H54 (cell line): Measurements from ENCODE around the gene CTIF.
A peak's percentile ranks its signal among the peaks of the same experiment; 100 is the strongest.

Experiments used
- DNase-seq: peaks from one replicate; pipeline ENCODE4 v3.0.0; 2011; ENCODE audit warnings: low spot score, mixed read lengths; ENCODE audit not compliant: insufficient read length
- FAIRE-seq: peaks from 3 replicates; lab custom pipeline; 2011; peaks lifted over from hg19 to GRCh38; lab: Jason Lieb, UNC
- POLR2A ChIP-seq: IDR thresholded peaks from 2 replicates; pipeline ENCODE4 v1.6.1; 2011; ENCODE audit warnings: low read depth, mild to moderate bottlenecking, low read length

The CTIF gene

GRCh38 chr18:48669991-48670750, 131.3 kb downstream of the CTIF start:
- FAIRE-seq = no peak

GRCh38 chr18:48670751-48671560, 132.1 kb downstream of the CTIF start:
- no peak for FAIRE-seq
- no peak for TF ChIP-seq POLR2A

More at GRCh38 chr18:48669991-48670750, 131.3 kb downstream of the CTIF start:
- no peak for DNase-seq
- no peak for TF ChIP-seq POLR2A

GRCh38 chr18:48671561-48671945, 132.7 kb downstream of the CTIF start:
- DNase-seq = no peak
- FAIRE-seq = no peak
- TF ChIP-seq POLR2A = no peak

More at GRCh38 chr18:48670751-48671560, 132.1 kb downstream of the CTIF start:
- DNase-seq = no peak

- TF ChIP-seq POLR2A = no peak
- DNase-seq = no peak
- FAIRE-seq = no peak
Measured at GRCh38 chr18:48672671-48673340, 134.0 kb downstream of the CTIF start.

GRCh38 chr18:48673456-48673852, 134.6 kb downstream of the CTIF start:
- no peak for FAIRE-seq
- DNase-seq = no peak
- TF ChIP-seq POLR2A = no peak

- FAIRE-seq (no peak), DNase-seq (no peak)
- TF ChIP-seq POLR2A = no peak
Measured at GRCh38 chr18:48673853-48674721, 135.3 kb downstream of the CTIF start.

GRCh38 chr18:48674758-48675351, 136.0 kb downstream of the CTIF start:
- DNase-seq = no peak
- TF ChIP-seq POLR2A = no peak
- FAIRE-seq = no peak

- no peak for TF ChIP-seq POLR2A
- FAIRE-seq = no peak
- DNase-seq = peak; percentile 68
Measured at GRCh38 chr18:48675352-48675761, 136.5 kb downstream of the CTIF start.

- TF ChIP-seq POLR2A = no peak
- FAIRE-seq = no peak
- DNase-seq = no peak
Measured at GRCh38 chr18:48675912-48676311, 137.1 kb downstream of the CTIF start.

GRCh38 chr18:48676346-48676745, 137.5 kb downstream of the CTIF start:
- TF ChIP-seq POLR2A = no peak
- FAIRE-seq (no peak), DNase-seq (no peak)

GRCh38 chr18:48676756-48677368, 138.0 kb downstream of the CTIF start:
- FAIRE-seq (no peak), DNase-seq (peak; percentile 38)
- no peak for TF ChIP-seq POLR2A
